CD4-positive, alpha-beta memory T cell (primary cell): ENCODE measurements around the gene VPS13D. TPM values are rescaled to one million over a fixed set of nuclear protein-coding genes. Genes with fewer than 3 reads are reported as not detected.
"Not testable (repeated sequence)": the region's sequence is repeated elsewhere in the genome, so short reads cannot be mapped to it uniquely, and the experiment has no call there.

Experiments
- CTCF ChIA-PET: fragments of 350-600 bp; sonication (Branson Sonifier 250); formaldehyde crosslinking; loops from one replicate; lab custom pipeline; 2021; ENCODE audit warnings: inconsistent platforms; ENCODE audit not compliant: partially characterized antibody; lab: Charles Lee
- POLR2A ChIA-PET: fragments of 350-600 bp; sonication (Branson Sonifier 250); formaldehyde crosslinking; loops from one replicate; lab custom pipeline; 2021; ENCODE audit not compliant: partially characterized antibody; lab: Charles Lee
- DNase-seq, 5 donors: peaks; one replicate each; pipeline versions ENCODE4 v3.0.0 to v3.0.0-alpha.2; 2020 to 2022; ENCODE audit warnings: mixed read lengths in 1 of 5
- H3K27ac ChIP-seq: one replicate; pipeline ENCODE4 v1.7.0; 2013; ENCODE audit warnings: low read depth, low read length
- H3K27me3 ChIP-seq: 2 replicates; pipeline ENCODE4 v1.7.0; 2013; ENCODE audit warnings: mild to moderate bottlenecking, low read length, moderate library complexity; ENCODE audit not compliant: insufficient read depth
- H3K36me3 ChIP-seq: 2 replicates; pipeline ENCODE4 v1.7.0; 2013; ENCODE audit warnings: mild to moderate bottlenecking, low read length, moderate library complexity; ENCODE audit not compliant: insufficient read depth
- H3K4me1 ChIP-seq: 2 replicates; pipeline ENCODE4 v1.7.0; 2013; ENCODE audit warnings: mild to moderate bottlenecking, low read length, moderate library complexity; ENCODE audit not compliant: insufficient read depth
- H3K4me3 ChIP-seq, 2 donors: one replicate each; pipeline ENCODE4 v1.7.0; 2013; ENCODE audit warnings: low read length in 2 of 2, mild to moderate bottlenecking in 1 of 2
- H3K9me3 ChIP-seq, 2 donors: one replicate each; pipeline ENCODE4 v1.7.0; 2013; ENCODE audit warnings: low read length in 2 of 2, control low read depth in 1 of 2; ENCODE audit not compliant: control insufficient read depth in 1 of 2
- H3K27ac Mint-ChIP-seq, 7 donors: one replicate each; pipeline ENCODE4 v1.8.0; 2020 to 2021; ENCODE audit warnings: mixed read lengths in 7 of 7, mild to moderate bottlenecking in 6 of 7, inconsistent platforms in 3 of 7, moderate library complexity in 3 of 7
- H3K27me3 Mint-ChIP-seq, 2 donors: one replicate each; pipeline ENCODE4 v1.8.0; 2020 to 2021; ENCODE audit warnings: mixed read lengths in 2 of 2
- H3K36me3 Mint-ChIP-seq, 2 donors: one replicate each; pipeline ENCODE4 v1.8.0; 2020 to 2021; ENCODE audit warnings: mixed read lengths in 2 of 2, inconsistent platforms in 1 of 2, mild to moderate bottlenecking in 1 of 2
- H3K4me1 Mint-ChIP-seq, 4 donors: one replicate each; pipeline ENCODE4 v1.8.0; 2020 to 2021; ENCODE audit warnings: mixed read lengths in 4 of 4, mild to moderate bottlenecking in 1 of 4
- H3K4me3 Mint-ChIP-seq, 8 donors: one replicate each; pipeline ENCODE4 v1.8.0; 2020 to 2021; ENCODE audit warnings: mixed read lengths in 8 of 8, mild to moderate bottlenecking in 7 of 8, moderate library complexity in 6 of 8, inconsistent platforms in 3 of 8
- H3K9me3 Mint-ChIP-seq, 8 donors: one replicate each; pipeline ENCODE4 v1.8.0; 2020 to 2021; ENCODE audit warnings: mixed read lengths in 8 of 8, mild to moderate bottlenecking in 5 of 8, inconsistent platforms in 3 of 8, moderate library complexity in 1 of 8
- intact Hi-C: fragments of 100-400 bp; cut with micrococcal nuclease; formaldehyde crosslinking; loops from one replicate; pipeline ENCODE4 v1.15.1; 2023
- polyA plus RNA-seq, 2 donors: library from polyadenylated mRNA; unstranded; fragments of 300-500 nt; fragmentation: Illumina TruSeq; gene quantifications; one replicate each; pipeline ENCODE4 v1.2.3, GENCODE V29; 2021
- total RNA-seq, 2 experiments: library from RNA; stranded (reverse); gene quantifications; one replicate each; pipeline ENCODE4 v1.2.3, GENCODE V29; 2021

VPS13D gene
- total and polyA plus RNA-seq, 4 experiments from 2014 or later = 10.2 to 96.3 (median 52.5) TPM

- Mint-ChIP-seq H3K4me3 (peak overlapping the region in 2 of 8 donors; percentile 13 to 26), H3K27ac (peak overlapping the region in 5 of 7 donors; percentile 29 to 78 (median 76)), H3K36me3 (peaks cover 44 to 48% of the 10 kb centered on the region in 2 donors), H3K27me3 (no peaks in the 10 kb centered on the region), H3K4me1 (peaks cover 33 to 88% (median 71%) of the 10 kb centered on the region in 4 donors), H3K9me3 (no peaks in the 10 kb centered on the region)
- Histone ChIP-seq H3K4me1 (peaks cover 82% of the 10 kb centered on the region), H3K36me3 (peaks cover 9% of the 10 kb centered on the region), H3K27ac (no peak overlapping the region), H3K9me3 (no peaks in the 10 kb centered on the region), H3K27me3 (no peaks in the 10 kb centered on the region), H3K4me3 (no peak overlapping the region)
- CTCF ChIA-PET = interaction anchor here (1.3 kb wide), 2 partner anchors 47 to 112 kb away, joined by 3 read pairs; no protein-coding TSS in a partner anchor
- no peak for DNase-seq
- POLR2A ChIA-PET = interaction anchor here (0.6 to 2.3 kb wide), 2 partner anchors 13 to 18 kb away, joined by 3 to 7 read pairs; no protein-coding TSS in a partner anchor
- intact Hi-C loops = no loop called here
Observed at GRCh38 chr1:12454406-12455391, 224.9 kb downstream of the VPS13D start.

GRCh38 chr1:12456081-12456480 lies 226.3 kb downstream of the VPS13D start:
- peaks cover 25 to 75% (median 58%) of the 10 kb centered on the region in 4 donors for H3K4me1 Mint-ChIP-seq
- H3K36me3 ChIP-seq = peaks cover 15% of the 10 kb centered on the region
- H3K27ac ChIP-seq, H3K9me3 Mint-ChIP-seq, H3K27me3 ChIP-seq, H3K9me3 ChIP-seq, intact Hi-C loops, H3K27me3 Mint-ChIP-seq, H3K4me3 Mint-ChIP-seq, DNase-seq, H3K4me3 ChIP-seq, H3K27ac Mint-ChIP-seq: not testable (repeated sequence)
- ChIA-PET POLR2A (interaction anchor here (1.6 kb wide), 1 partner anchor 22 kb away, joined by 4 read pairs; no protein-coding TSS in a partner anchor), CTCF (interaction anchor here (1.1 to 1.7 kb wide), 4 partner anchors 9 to 111 kb away, joined by 3 to 5 read pairs (median 3); no protein-coding TSS in a partner anchor)
- H3K4me1 ChIP-seq = peaks cover 68% of the 10 kb centered on the region
- peaks cover 45 to 57% of the 10 kb centered on the region in 2 donors for H3K36me3 Mint-ChIP-seq

- intact Hi-C loops = no loop called here
- H3K4me3 ChIP-seq = no peak overlapping the region
- peak overlapping the region in 1 of 8 donors; percentile 82 for H3K4me3 Mint-ChIP-seq
- peaks cover 59% of the 10 kb centered on the region for H3K4me1 ChIP-seq
- H3K27me3 Mint-ChIP-seq = no peaks in the 10 kb centered on the region
- POLR2A ChIA-PET = interaction anchor here (1.0 to 1.6 kb wide), 3 partner anchors 11 to 23 kb away, joined by 3 to 4 read pairs (median 4); no protein-coding TSS in a partner anchor
- no peak for DNase-seq
- H3K9me3 ChIP-seq = no peaks in the 10 kb centered on the region
- peak overlapping the region in 2 of 7 donors; percentile 35 to 48 for H3K27ac Mint-ChIP-seq
- CTCF ChIA-PET = interaction anchor here (0.6 to 1.7 kb wide), 6 partner anchors 10 to 144 kb away, joined by 3 to 5 read pairs (median 3); no protein-coding TSS in a partner anchor
- peaks cover 53 to 65% of the 10 kb centered on the region in 2 donors for H3K36me3 Mint-ChIP-seq
- H3K9me3 Mint-ChIP-seq = no peaks in the 10 kb centered on the region
- H3K27ac ChIP-seq = no peak overlapping the region
- H3K4me1 Mint-ChIP-seq = peaks cover 23 to 66% (median 52%) of the 10 kb centered on the region in 4 donors
- peaks cover 21% of the 10 kb centered on the region for H3K36me3 ChIP-seq
- H3K27me3 ChIP-seq = no peaks in the 10 kb centered on the region
Observed at GRCh38 chr1:12456979-12457378, 227.1 kb downstream of the VPS13D start.

- ChIA-PET CTCF (interaction anchor here (1.0 to 1.7 kb wide), 3 partner anchors 11 to 143 kb away, joined by 3 to 5 read pairs (median 3); no protein-coding TSS in a partner anchor), POLR2A (interaction anchor here (1.0 to 1.6 kb wide), 6 partner anchors 12 to 24 kb away, joined by 3 to 7 read pairs (median 4); no protein-coding TSS in a partner anchor)
- H3K4me1 ChIP-seq = peaks cover 51% of the 10 kb centered on the region
- H3K27me3 ChIP-seq = no peaks in the 10 kb centered on the region
- H3K4me3 ChIP-seq = no peak overlapping the region
- Mint-ChIP-seq H3K27ac (no peak overlapping the region), H3K27me3 (no peaks in the 10 kb centered on the region), H3K4me3 (no peak overlapping the region), H3K9me3 (no peaks in the 10 kb centered on the region), H3K4me1 (peaks cover 20 to 58% (median 47%) of the 10 kb centered on the region in 4 donors), H3K36me3 (peaks cover 51 to 67% of the 10 kb centered on the region in 2 donors)
- DNase-seq = no peak
- intact Hi-C loops = no loop called here
- peaks cover 22% of the 10 kb centered on the region for H3K36me3 ChIP-seq
- no peaks in the 10 kb centered on the region for H3K9me3 ChIP-seq
- no peak overlapping the region for H3K27ac ChIP-seq
Observed at GRCh38 chr1:12457771-12458170, 227.9 kb downstream of the VPS13D start.

- H3K27ac Mint-ChIP-seq = peak overlapping the region in 1 of 7 donors; percentile 56
- Histone ChIP-seq H3K4me1 (peaks cover 43% of the 10 kb centered on the region), H3K27me3 (no peaks in the 10 kb centered on the region), H3K27ac (no peak overlapping the region), H3K4me3 (no peak overlapping the region), H3K36me3 (peaks cover 22% of the 10 kb centered on the region), H3K9me3 (no peaks in the 10 kb centered on the region)
- ChIA-PET CTCF (interaction anchor here (1.0 to 1.2 kb wide), 2 partner anchors 23 to 144 kb away, joined by 3 read pairs; no protein-coding TSS in a partner anchor), POLR2A (interaction anchor here (0.7 to 1.6 kb wide), 7 partner anchors 8 to 52 kb away, joined by 3 to 7 read pairs (median 3); no protein-coding TSS in a partner anchor)
- no peaks in the 10 kb centered on the region for H3K27me3 Mint-ChIP-seq
- peaks cover 55 to 69% of the 10 kb centered on the region in 2 donors for H3K36me3 Mint-ChIP-seq
- peaks cover 13 to 50% (median 39%) of the 10 kb centered on the region in 4 donors for H3K4me1 Mint-ChIP-seq
- intact Hi-C loops = no loop called here
- no peaks in the 10 kb centered on the region for H3K9me3 Mint-ChIP-seq
- no peak overlapping the region for H3K4me3 Mint-ChIP-seq
- no peak for DNase-seq
Observed at GRCh38 chr1:12458571-12458970, 228.7 kb downstream of the VPS13D start.

GRCh38 chr1:12460121-12460520 lies 230.3 kb downstream of the VPS13D start:
- Mint-ChIP-seq H3K36me3 (peaks cover 64 to 78% of the 10 kb centered on the region in 2 donors), H3K27ac (no peak overlapping the region), H3K27me3 (no peaks in the 10 kb centered on the region), H3K4me3 (no peak overlapping the region), H3K4me1 (peaks cover 5 to 37% (median 26%) of the 10 kb centered on the region in 4 donors), H3K9me3 (no peaks in the 10 kb centered on the region)
- ChIA-PET POLR2A (no interaction called here), CTCF (no interaction called here)
- Histone ChIP-seq H3K36me3 (peaks cover 27% of the 10 kb centered on the region), H3K27me3 (no peaks in the 10 kb centered on the region), H3K27ac (no peak overlapping the region), H3K9me3 (no peaks in the 10 kb centered on the region), H3K4me1 (peaks cover 27% of the 10 kb centered on the region), H3K4me3 (no peak overlapping the region)
- DNase-seq = no peak
- intact Hi-C loops = no loop called here
